Coronary artery (tissue), 2 donors: ENCODE data around the gene GNAL.

ENCODE experiments used
- DNase-seq: peaks from one replicate; pipeline ENCODE4 v3.0.0-alpha.2; 2017; ENCODE audit warnings: low spot score
- H3K27ac ChIP-seq, 2 donors: fragments of 200-600 bp; sonication (generic); one replicate each; pipeline ENCODE4 v1.5.1; 2016 to 2019
- H3K4me3 ChIP-seq: fragments of 200-600 bp; sonication (generic); 2 replicates; pipeline ENCODE4 v1.5.1; 2016; ENCODE audit warnings: mild to moderate bottlenecking, moderate library complexity
- CTCF ChIP-seq: fragments of 200-600 bp; sonication (generic); IDR thresholded peaks from one replicate; pipeline ENCODE4 v1.5.1; 2019; ENCODE audit warnings: antibody characterized with exemption

GNAL gene

DNA sequence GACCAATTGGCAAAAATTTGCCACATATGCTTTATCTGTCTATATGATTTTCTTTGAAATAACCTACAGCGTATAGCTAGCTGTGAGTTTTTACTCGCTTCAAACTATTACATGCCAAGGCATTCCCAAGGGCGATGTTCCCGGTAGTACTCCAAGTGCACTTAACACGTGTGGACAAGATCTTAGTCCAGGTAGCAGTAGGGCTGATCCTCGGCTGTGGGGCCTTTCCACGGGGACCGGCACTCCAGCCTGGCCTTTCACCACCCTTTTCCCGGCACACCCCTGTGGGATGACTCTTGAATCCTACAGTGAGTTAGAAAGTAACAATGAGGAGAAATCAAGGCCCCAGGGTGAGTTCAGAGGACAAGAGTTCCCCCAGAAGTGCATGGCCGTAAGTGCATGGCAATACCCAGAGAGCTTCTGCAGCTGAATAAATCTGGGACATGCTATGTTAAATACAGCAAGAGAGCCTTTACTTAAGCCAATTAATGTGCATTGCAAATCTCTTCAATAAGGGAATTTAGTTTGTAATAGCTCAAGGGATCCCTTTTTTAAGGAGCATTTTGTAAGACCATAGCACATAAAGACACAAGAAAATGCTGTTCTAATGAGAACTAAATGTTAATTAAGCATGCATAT is 188.6 kb downstream of the GNAL start:
- no peak for TF ChIP-seq CTCF
- no peak for DNase-seq
- Histone ChIP-seq H3K4me3 (no peak overlapping the region), H3K27ac (no peak overlapping the region)

DNA sequence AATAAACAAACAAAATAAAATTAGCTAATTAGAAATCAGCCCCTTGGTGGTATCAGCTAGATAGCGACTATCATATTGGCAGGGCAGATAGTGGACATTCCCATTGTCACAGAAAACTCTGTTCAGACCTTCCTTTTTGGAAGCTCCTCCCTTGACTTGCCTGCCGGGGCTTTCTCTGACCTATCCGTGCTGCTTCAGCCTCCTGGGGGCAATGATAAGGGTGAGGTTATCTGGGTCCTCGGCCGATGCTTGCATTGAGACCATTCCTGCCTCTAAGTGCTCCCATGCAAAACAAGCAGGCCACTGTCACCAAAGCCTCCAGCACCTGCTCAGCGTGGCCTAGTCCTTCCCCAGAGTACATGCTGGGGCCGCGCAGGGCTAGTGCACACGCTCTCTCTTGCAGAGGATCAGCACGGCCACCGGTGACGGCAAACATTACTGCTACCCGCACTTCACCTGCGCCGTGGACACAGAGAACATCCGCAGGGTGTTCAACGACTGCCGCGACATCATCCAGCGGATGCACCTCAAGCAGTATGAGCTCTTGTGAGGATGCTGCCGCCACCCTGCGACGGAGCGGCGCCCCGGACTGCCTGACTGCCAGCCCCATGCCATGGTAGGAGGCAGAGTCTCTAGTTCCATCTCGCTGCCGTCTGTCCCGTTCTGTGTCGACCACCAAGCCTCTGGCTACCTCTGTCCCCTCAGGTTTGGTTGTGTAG is 191.7 kb downstream of the GNAL start:
- Histone ChIP-seq H3K4me3 (no peak overlapping the region), H3K27ac (no peak overlapping the region)
- no peak for DNase-seq
- TF ChIP-seq CTCF = no peak

- Histone ChIP-seq H3K4me3 (no peak overlapping the region), H3K27ac (no peak overlapping the region)
- no peak for DNase-seq
- TF ChIP-seq CTCF = no peak
Measured at GRCh38 chr18:11882636-11883035, 193.6 kb downstream of the GNAL start.

- Histone ChIP-seq H3K27ac (no peak overlapping the region), H3K4me3 (no peak overlapping the region)
- DNase-seq = no peak
- no peak for TF ChIP-seq CTCF
Measured at GRCh38 chr18:11883153-11883552, 194.1 kb downstream of the GNAL start.

- DNase-seq = no peak
- H3K27ac ChIP-seq = no peak overlapping the region
- TF ChIP-seq CTCF = no peak
- H3K4me3 ChIP-seq = no peak overlapping the region
Measured at GRCh38 chr18:11884396-11885030, 195.4 kb downstream of the GNAL start.

DNA sequence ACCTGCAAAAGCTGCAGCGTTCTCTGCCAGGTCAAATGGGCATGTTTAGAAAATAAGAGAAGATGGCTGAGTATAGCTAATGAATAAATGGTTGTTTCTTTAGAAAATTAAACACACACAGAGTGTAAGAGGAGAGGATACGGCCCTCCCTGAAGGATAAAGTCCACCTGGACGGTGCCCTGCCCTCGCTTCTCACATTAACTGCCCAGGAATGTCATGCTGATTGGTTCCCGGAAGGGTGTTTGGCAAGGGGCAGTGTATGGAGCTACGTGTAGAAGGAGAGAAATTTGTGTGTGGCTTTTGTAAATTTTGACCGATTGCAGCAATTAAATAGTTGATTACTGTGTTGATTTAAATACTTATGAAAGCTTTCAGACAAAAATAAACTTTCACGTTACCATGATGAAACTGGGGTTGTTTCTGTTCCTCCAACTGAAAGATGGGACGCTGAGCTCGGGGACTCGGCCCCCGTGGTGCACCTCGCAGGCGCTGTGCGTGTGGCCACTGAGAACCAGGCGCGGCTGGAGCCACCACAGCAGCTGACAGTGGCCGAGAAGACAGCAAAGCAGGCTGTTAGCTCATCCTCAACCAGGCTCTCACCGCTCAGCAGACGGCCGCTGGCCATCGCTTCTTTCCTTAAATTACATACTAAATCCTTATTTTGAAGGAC is 196.3 kb downstream of the GNAL start:
- no peak for DNase-seq
- H3K27ac ChIP-seq = no peak overlapping the region
- no peak for TF ChIP-seq CTCF

More for the DNA sequence above, 196.3 kb downstream of the GNAL start:
- no peak overlapping the region for H3K4me3 ChIP-seq
